Right lobe of liver (tissue), 4 donors: Measurements from ENCODE around the gene NFS1.

Source experiments
- CTCF ChIP-seq, 4 donors: fragments of 200-600 bp in 3 of 4; fragments of 450-650 bp in 1 of 4; IDR thresholded peaks; one replicate each; pipeline versions ENCODE4 v1.5.1 to v1.8.0; 2016 to 2022; ENCODE audit warnings: antibody characterized with exemption in 4 of 4, mild to moderate bottlenecking in 2 of 4
- POLR2A ChIP-seq: fragments of 450-650 bp; IDR thresholded peaks from one replicate; pipeline ENCODE4 v1.6.1; 2017; ENCODE audit warnings: antibody characterized with exemption, mild to moderate bottlenecking
- donor health status: DM: no; HTN: no; CAD: no.
- donor health status: DM: no; HTN: no; CAD: no.
- donor health status: DM: no; HTN: yes; CAD: no.

GRCh38 chr20:35652641-35653429 lies 46.3 kb downstream of the NFS1 start:
- TF ChIP-seq CTCF (IDR thresholded peaks at IDR 0.05) (no peak), POLR2A (no peak)
